ENCODE data around the gene TENT4A.

DNA sequence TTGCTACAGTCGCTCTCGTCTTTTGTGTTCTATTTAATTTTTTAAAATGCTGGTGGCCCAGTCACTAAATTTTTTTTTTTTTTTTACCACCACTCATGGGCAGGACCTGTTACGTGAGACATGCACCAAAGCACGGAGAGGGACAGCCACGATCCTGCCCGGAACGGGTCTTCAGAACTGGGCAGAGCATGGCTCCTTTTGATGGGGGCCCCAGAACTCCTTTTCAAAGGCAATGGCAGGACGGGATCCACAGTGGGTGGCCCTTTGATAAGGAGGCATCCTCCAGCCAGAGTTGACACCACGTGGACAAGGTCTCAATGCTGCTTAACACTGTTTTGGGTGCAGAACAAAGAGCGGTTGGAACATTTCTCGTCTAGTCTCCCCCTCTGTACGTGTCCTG, 50.0 kb downstream of the TENT4A start:
- TF ChIP-seq POLR2A (IDR thresholded peaks at IDR 0.05): no peak
- TF ChIP-seq, protein P1, sequence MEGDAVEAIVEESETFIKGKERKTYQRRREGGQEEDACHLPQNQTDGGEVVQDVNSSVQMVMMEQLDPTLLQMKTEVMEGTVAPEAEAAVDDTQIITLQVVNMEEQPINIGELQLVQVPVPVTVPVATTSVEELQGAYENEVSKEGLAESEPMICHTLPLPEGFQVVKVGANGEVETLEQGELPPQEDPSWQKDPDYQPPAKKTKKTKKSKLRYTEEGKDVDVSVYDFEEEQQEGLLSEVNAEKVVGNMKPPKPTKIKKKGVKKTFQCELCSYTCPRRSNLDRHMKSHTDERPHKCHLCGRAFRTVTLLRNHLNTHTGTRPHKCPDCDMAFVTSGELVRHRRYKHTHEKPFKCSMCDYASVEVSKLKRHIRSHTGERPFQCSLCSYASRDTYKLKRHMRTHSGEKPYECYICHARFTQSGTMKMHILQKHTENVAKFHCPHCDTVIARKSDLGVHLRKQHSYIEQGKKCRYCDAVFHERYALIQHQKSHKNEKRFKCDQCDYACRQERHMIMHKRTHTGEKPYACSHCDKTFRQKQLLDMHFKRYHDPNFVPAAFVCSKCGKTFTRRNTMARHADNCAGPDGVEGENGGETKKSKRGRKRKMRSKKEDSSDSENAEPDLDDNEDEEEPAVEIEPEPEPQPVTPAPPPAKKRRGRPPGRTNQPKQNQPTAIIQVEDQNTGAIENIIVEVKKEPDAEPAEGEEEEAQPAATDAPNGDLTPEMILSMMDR (IDR thresholded peaks at IDR 0.05 in 4 of 5, conservative IDR thresholded peaks at IDR 0.05 in 1 of 5): no peak
